HG02884 (cell line): ENCODE results near the gene GALNT2.

ENCODE experiments used
- ATAC-seq: cut with Tn5 transposase; IDR thresholded peaks from one replicate; pipeline ENCODE4 v1.9.1; 2021; ENCODE audit warnings: mild to moderate bottlenecking, moderate library complexity; ENCODE audit not compliant: unreplicated experiment

Gene GALNT2

DNA sequence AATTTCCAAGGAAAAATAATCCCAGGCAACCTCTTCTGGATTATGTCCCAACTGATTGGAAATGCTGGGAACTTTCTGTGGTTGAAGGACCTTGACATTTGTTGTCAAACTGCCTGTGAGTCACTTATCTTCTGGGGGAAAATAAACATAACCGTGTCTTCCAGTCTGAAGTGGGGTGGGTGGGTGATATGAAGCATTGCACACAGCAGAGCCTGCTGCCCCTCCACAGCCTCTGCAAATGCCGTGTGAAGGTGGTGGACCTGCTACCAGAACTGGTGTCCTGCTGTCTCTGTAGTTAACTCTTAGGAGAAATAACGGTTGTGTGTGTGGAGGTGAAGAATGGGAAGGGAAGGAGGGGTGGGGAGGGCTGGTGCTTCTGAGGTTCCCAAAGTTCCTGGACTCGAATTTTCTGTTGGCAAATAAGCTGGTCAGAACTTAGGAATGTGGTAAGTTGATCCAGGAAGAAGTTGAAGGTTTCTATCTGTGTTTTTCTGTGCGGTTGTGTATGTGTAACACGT, 23.2 kb downstream of the GALNT2 start:
- ATAC-seq: no peak

DNA sequence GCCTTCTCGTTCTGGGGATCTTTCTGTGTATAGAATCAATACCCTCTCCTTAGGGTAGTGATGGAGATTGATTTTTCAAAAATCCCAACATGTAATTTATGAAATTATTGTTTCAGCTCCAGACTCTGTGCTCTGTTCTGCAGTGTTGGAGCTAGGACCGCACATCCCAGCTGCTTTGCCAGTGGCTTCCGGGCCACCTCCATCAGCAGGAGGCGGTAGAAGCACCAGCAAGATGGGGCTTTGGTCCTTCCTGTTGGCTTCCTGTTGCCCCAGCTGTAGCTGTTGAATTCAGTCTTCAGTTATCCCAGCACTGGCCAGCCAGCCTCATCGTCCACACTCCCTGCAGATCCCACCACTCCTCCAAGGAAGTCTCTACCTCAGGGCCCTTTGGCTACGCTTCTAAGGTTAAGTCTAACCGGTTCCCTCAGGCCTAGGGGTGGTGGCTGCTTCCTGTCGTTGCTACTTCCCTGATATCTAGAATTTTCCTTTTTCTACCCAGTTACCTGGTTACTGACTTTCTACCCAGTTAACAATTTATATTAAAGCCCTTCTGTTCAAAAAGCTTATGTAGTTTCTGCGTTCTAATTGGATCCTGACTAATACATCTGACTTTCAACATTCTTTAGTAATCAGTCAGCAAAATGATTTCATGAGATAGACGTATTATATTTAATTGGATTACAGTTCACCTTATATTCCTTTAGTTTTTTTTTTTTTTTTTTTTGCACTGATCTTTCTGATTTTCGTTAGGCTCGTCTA, 24.6 kb downstream of the GALNT2 start:
- no peak for ATAC-seq

DNA sequence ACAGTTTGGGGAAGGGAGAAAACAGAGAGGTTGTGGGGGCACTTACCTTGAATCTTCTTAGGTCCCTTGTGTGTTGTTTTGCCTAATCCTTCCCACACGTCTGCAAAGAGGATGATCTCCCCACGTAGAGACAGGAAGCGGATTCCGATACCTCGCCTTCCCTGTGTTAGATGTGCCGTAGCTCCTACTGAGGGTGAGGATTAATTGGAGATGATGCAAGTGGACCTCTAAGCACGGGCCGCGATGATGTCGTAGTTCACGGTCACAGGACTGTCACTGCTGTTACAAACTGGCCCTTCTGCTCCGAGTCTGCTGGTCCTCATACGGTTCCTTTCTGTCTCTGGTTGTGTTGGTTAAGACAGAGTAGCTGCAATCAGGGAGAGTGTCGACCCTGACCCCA, 27.7 kb downstream of the GALNT2 start:
- no peak for ATAC-seq

DNA sequence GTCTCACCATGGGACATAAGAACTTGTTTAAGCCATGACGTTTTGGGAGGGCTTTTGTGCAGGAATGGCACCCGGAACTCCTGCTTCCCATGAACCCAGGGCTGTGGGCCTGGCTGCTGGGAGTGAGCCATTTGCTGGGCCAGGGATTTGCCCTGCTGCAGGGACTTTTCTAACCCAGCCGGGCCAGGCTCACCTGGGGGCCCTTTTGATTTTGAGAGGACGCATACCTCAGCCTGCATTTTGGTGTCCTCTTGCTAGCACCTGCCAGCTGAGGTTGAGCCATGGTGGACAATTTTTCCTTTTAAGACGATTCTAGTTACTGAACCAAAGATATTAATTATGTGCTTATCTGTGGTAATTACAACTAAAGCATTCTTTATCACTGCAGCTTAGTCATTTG, 28.9 kb downstream of the GALNT2 start:
- no peak for ATAC-seq

DNA sequence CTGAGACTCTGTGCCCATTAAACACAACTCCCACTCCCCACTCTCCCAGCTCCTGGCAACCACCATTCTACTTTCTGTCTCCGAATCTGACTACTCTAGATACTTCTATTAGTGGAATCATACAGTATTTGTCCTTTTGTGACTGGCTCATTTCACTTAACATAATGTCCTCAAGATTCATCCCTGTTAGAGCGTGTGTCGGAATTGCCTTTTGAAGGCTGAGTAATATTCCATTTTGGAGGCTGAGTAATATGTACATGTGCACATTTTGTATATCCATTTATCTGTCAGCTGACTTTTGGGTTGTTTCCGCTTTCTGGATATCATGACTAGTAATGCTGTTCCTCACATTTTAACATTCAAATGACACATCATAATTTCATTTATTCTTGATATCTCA, 30.3 kb downstream of the GALNT2 start:
- no peak for ATAC-seq

DNA sequence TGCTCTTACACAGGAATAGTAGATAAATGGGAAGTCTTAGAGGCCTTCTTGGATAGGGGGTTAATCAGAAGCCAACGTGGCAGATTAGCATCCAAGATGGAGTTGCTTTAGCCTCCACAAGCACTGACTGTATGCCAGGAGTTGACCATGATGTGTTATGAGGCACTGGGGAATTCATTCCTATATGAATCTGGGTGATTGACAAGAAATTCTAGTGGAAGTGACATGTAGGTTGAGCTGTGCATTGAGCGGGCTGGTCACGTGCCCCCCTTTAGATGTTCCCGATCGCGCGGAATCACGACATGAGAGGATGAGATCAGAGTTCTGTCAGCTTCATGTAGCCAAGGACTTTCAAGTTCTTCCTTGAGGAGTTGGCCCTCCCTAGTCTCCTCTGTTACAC, 31.7 kb downstream of the GALNT2 start:
- ATAC-seq: no peak

DNA sequence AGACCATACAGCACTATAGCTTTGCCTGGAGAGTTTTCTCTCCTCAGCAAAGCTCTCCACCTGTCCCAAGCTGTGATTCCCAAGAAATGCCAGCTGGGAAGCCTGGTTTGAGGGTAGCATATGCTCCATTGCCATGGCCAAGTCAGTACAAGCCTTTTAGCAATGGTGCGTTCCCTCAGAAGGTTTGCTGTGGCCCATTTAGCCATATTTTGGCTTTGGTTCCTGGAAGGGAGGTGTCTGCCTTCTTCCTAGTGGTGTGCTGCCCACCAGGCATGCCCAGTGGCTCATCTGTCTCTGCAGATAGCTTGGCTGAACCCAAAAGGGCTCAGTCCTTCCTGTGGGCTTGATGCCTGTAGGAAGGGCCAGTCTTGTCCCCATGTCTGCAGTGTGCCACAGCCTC, 32.4 kb downstream of the GALNT2 start:
- no peak for ATAC-seq

DNA sequence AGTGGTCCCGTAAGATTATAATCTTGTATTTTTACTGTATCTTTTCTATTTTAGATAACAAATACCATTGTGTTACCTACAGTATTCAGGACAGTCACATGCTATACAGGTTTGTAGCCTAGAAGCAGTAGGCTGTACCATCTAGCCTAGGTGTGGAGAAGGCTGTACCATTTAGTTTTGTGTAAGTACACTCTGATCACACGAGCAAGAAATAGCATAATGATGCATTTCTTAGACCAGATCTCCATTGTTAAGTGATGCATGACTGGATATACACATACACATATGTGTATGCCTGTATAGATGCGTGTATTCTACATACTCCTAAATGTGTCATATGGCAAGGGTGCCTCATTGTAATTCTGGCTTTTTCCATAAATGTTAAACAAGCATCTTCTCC, 33.9 kb downstream of the GALNT2 start:
- ATAC-seq: no peak

DNA sequence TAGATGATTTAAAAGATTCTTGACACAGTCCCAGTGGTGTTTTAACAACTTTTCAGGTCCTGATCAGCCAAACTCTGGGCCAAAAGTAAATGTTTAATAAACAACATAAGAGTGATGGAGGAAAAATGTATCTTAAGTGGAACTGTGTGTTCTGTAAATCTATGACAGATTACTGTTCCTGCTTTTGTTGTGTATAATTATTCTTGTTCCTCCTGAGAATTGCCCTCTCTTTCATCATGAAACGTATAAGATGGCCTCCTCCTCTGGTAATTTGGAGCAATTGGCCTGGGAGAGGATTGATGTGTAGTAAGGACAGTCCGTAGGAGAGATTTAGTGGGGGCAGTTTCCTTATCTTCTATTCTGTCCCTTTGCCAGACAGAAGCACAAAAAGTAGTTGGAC, 34.5 kb downstream of the GALNT2 start:
- no peak for ATAC-seq

DNA sequence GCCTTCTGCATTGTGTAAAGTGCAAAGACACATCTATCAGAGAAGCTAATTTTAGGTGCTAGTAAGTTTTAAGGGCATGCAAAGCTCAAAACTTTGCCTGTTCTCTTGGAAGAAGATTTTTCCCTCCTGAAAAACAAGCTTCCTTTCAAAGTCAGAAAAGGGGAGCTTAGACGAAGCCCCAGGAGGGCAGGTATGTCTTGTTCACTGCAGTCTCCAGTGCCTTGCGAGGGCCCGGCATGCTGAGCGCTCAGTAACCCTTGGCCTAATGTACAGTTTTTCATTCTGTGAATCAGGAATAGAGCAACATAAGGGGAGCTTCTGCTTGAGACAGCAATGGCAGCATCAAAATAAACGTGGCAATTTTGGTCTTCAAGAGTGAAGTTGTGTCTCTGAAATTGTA, 35.0 kb downstream of the GALNT2 start:
- no peak for ATAC-seq

DNA sequence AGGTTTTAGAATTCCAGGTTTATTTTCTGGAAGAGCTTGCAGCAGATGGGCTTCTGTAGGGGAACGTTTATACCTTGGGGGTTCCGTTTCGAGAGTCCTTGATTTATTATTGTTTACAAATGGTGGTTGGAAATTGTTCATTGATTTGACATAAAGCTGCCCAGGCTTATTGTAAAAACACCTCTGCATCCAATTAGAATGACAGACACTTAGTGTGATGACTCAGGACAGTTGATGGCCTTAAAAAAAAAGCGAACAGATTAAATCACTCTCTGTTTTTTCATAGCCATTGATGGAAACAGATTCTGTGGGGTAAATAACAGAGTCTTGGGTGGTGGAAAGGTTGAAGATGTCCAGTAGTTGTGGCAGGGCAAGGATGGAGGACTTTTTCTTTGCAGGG, 35.4 kb downstream of the GALNT2 start:
- no peak for ATAC-seq

DNA sequence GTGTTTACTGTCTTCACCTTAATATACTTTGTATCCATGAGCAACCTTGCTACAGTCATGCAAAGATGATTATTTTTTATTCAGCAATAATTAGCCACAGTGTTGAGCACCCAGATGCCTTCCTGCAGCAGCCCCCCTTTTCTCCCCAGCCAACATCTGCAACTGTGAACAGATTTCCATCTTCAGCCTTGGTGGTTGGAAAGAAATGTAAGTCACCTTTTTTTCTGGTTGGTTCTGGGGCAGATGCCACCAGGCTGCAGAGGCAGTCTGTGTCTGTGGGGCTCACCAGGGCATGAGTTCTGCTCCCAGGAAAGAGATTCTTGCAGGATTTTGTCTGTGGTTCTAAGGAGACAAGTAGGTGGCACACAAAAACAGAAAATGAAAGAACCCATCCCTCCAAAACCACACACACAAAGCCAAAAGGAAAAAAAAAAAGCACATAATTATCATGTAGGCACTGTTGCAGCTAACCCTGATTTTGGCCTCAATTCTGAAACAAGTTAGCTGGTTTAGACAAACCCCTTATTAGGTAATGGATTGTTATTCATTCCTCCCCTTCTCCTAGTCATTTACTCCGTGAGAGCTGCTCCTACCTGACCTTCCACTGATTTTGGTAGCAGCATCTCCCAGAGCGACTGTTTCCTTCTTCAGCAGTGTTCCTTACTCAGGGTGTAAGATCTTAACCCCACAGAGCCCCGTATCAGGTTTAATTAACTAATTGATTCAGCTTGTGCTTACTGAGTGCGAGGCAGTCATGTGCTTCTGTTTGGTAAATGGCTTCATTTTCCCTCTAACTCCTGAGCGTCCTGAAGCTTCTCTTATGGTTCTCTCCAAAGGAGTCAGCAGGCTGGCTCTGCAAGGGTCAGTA, 36.5 kb downstream of the GALNT2 start:
- no peak for ATAC-seq

DNA sequence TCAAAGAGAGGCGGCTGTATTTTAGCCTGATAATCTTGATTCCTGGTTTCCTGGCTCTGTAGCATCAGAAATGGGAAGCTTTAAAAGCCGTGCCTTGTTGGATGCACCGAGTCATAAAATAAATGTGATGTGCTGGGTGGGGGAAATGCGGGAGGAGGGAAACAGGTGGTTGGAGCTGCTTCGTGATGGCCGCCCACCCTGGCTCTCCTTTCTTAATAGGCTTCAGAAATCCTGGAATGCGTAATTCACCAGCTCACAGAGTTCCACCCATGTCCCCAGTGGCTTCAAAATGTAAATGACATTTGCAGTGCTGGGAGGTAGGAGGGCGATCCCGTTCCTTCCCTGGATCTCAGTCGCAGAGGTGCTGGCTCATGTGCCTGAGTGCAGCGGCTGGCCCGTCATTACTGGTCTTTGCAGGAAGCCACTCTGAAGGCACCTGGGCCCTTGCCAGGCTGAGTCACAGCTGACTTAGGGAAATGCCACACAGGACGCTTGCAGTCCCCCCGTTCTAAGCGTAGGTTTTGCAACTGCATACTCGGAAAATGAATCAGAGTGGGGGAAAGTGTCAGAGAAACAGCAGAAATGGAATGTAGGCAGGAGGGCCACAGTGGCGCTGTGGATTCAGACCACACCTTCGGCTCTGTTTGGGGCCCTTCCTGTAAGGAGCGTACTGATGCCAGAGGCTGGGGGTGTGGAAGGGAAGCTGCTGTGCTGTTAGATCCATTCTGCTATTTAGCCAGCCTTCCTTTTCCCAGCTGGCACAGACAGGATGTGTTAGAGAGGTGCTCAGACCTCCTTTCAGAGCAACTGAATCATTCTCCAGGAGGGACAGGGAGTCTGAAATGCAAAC, 37.6 kb downstream of the GALNT2 start:
- ATAC-seq: peak; percentile 61

DNA sequence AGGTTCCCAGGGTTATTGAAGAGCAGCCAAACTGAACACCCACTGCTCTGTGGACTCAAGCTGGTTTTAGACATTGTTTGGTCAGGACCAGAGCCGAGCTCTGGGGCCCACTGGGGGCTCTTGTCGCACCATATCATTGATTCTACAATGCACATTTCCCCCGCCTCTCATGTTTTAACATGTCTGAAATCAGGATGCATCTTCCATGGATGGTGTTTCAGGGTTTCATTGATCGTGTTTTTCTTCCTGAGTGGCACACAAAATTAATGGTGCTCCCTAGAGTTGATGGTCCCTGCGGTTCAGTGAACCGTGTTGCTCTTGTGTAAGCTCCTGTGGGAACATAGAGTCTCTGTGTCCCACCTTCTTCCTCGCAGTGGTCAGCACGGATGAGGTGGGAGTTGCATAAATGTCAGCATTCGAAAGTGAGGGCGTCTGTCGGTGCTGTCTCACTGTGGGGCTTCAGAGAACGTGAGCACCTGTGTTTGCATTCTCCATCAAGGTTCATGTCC, 38.3 kb downstream of the GALNT2 start:
- ATAC-seq: no peak

DNA sequence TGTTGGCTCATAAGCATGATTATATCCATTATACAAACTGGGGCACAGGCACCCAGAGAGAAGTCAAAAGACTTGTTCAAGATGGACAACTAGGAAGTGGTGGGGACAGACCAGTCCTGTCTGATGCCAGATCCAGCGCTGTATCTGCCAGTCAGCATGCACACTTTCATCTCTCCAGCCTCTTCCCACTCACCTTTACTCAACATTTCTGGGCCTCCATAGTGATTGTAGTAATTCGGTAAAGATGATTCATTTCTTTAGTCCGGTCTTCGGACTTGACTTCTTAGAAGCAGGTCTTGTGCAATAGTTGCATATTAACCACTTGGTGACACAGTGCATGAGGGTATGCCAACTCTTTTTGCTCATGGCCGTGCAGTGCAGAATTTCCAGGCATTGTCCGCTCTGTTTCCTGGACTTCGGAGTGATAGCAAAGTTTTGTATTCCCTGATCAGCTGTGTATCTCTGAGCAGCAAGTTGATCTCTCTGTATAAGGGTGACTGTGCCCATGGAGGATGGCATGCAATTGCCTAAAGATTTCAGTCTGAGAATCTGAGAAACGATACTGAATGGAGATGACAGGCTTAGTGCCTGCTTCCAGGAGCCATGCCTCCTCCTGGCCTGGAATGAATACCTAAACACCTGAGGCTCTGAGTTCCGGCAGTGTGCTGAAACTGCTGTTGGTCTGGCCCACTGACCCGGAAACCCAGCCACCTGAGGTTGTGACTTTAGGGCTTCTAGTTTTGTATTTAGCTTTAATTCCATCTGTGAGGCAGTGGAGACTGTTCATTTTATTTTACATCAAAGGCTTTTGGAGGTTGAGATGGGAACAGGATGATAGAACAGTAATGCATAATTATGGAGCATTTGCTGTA, 39.0 kb downstream of the GALNT2 start:
- ATAC-seq: peak; percentile 7

DNA sequence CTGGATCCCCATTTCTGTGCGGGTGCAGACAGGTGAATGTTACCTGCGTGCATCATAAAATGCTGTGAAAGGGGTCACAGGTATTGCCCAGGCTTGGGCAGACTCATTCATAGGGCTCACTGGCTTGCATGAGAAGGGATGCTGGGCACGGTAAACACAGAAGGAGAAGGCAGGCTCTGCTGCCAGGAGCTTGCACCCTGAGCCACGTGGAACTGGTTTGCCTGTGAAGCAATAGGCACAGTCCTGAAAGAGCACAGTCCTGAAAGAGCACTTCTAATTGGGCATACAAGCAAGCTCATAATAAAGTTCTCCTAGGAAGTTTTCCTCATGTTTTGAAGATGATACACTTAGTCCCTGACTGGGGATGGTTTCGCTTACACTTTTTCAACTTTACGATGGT, 40.9 kb downstream of the GALNT2 start:
- no peak for ATAC-seq

DNA sequence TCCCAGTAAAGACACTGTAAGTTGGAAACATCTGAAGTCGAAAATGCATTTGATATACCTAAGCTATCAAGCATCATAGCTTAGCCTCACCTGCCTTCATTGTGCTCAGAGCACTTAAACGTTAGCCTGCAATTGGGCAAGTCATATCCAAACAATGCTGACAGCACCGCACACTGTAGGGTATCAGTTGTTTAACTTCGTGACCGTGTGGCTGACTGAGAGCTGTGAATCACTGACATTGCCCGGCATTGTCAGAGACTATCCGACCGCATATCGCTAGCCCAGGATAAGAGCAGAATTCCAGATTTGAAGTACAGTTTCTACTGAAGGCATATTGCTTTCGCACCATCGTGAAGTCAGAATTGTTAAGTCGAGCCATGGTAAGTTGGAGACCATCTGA, 41.5 kb downstream of the GALNT2 start:
- no peak for ATAC-seq

DNA sequence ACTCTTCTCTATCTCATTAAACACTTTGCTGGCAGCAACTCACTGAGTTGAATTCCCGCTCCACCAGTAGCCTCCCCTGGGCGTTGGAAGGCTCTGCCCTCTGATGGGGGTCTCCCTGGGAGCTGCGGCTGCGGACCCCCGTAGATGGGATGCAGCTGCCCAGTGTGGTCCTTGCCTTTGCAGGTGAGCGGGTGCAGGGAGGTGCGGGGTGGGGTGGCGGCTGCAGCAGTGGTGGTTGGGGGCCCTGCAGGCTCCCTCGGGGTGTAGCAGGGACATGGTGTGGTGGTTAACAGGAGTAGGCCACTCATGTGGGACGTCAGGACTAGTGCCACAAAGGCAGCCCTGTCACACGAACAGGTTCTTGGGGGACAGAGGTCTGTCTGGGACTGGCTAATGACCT, 42.0 kb downstream of the GALNT2 start:
- ATAC-seq: no peak

DNA sequence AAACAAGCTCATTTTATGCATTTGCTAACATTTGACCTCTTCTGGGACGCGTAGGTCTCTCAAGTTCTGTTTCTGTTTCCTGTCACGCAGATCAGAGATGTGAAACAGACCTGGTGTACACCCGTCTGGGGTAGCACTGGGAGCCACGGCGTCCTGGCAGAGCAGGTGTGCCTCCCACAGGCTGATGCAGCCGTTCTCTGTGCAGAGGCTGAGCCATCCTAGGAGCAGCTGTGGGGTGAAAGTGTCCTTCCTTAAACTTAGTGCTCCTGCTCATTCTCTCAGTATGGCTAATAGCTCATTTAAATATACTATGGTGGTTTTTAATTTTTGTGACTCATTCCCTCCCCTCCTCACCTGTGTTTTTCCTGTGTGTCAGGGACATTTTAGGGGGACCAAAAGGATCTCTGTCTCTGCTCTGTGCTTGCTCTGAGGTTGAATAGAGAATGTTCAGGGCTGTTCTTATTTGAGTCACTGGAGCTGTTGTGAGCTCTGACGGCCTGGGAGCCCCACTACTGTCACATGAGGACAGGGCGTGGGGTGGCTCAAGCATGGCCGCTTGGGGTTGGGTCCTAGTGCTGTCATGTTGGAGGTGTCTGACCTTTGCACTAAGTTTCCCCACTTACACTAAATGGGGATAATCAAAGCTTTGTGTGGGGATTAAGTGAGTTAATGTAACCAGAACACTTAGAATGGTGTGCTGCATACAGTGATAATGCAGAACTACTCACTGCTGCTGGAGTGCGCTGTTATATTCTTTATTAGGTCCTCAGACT, 43.0 kb downstream of the GALNT2 start:
- ATAC-seq: peak; percentile 87
